ENCODE results near the gene CNPY3. TPM values are rescaled to one million over a fixed set of nuclear protein-coding genes. Genes with fewer than 3 reads are reported as not detected.

The CNPY3 gene
- total RNA-seq, 1 donor from 2014 or later, result 50.3 TPM

- DNase-seq (ENCODE audit: low spot score), result peak; percentile 89
- ATAC-seq, result peak; percentile 93
These were observed 49.7 kb downstream of the CNPY3 start, which contains the start of gene PEX6 for GRCh38 chr6:42978839-42979522. Gene PEX6 (minus strand): TSS chr6:42979181. CDS start chr6:42979150, 31 bp downstream.

GRCh38 chr6:42979523-42980177 is 50.4 kb downstream of the CNPY3 start:
- ATAC-seq, result peak; percentile 12
- no peak for DNase-seq (ENCODE audit: low spot score)

GRCh38 chr6:42981836-42982235 is 52.6 kb downstream of the CNPY3 start:
- DNase-seq (ENCODE audit: low spot score) (no peak), ATAC-seq (no peak)

GRCh38 chr6:42984001-42984923 is 55.0 kb downstream of the CNPY3 start, which contains the start of gene PPP2R5D:
Gene PPP2R5D (plus strand): TSS chr6:42984570. CDS start chr6:42984678, 108 bp downstream.
- DNase-seq (ENCODE audit: low spot score), result peak; percentile 98
- peak; percentile 93 for ATAC-seq

GRCh38 chr6:42984924-42985475 is 55.7 kb downstream of the CNPY3 start:
- no peak for DNase-seq (ENCODE audit: low spot score)
- ATAC-seq, result no peak

- ATAC-seq (no peak), DNase-seq (ENCODE audit: low spot score) (no peak)
These were observed 58.5 kb downstream of the CNPY3 start for GRCh38 chr6:42987533-42988451.

GRCh38 chr6:42988486-42989020 is 59.3 kb downstream of the CNPY3 start:
- ATAC-seq, result no peak
- no peak for DNase-seq (ENCODE audit: low spot score)

Other genes starting within 250 kb of the CNPY3 start
- gene PRPH2, start 206.9 kb upstream of the CNPY3 start, total RNA-seq, result not detected
- 6.6 TPM for gene TBCC, start 183.4 kb upstream of the CNPY3 start, total RNA-seq
- 5.4 TPM for gene BICRAL, start 147.4 kb upstream of the CNPY3 start, total RNA-seq
- gene RPL7L1, start 49.9 kb upstream of the CNPY3 start, total RNA-seq, result 40.1 TPM
- gene PTCRA, start 13.4 kb upstream of the CNPY3 start, total RNA-seq, result not detected
- 467 TPM for gene GNMT, start 31.3 kb downstream of the CNPY3 start, total RNA-seq
- 25.4 TPM for gene PEX6, start 49.7 kb downstream of the CNPY3 start, total RNA-seq
- gene PPP2R5D, start 55.1 kb downstream of the CNPY3 start, total RNA-seq, result 14.8 TPM
- 20.2 TPM for gene MEA1, start 84.5 kb downstream of the CNPY3 start, total RNA-seq
- 42.5 TPM for gene KLHDC3, start 84.8 kb downstream of the CNPY3 start, total RNA-seq
- gene RRP36, start 92.1 kb downstream of the CNPY3 start, total RNA-seq, result 21.7 TPM
- gene CUL7, start 124.4 kb downstream of the CNPY3 start, total RNA-seq, result 8.5 TPM
- gene MRPL2, start 130.0 kb downstream of the CNPY3 start, total RNA-seq, result 71.8 TPM
- gene KLC4, start 130.2 kb downstream of the CNPY3 start, total RNA-seq, result 141 TPM
- 1.3 TPM for gene PTK7, start 146.8 kb downstream of the CNPY3 start, total RNA-seq
- 6.7 TPM for gene SRF, start 241.8 kb downstream of the CNPY3 start, total RNA-seq

All from left lobe of liver (tissue), 2 donors.